NCI-H1694 treated with DMSO at 0.1 percent for 48 hours (cell line): Measurements from ENCODE around the gene TLNRD1.

Source experiments
- DNase-seq: peaks from one replicate; lab custom pipeline; 2025; lab: John Stamatoyannopoulos, UW

TLNRD1 gene

DNA sequence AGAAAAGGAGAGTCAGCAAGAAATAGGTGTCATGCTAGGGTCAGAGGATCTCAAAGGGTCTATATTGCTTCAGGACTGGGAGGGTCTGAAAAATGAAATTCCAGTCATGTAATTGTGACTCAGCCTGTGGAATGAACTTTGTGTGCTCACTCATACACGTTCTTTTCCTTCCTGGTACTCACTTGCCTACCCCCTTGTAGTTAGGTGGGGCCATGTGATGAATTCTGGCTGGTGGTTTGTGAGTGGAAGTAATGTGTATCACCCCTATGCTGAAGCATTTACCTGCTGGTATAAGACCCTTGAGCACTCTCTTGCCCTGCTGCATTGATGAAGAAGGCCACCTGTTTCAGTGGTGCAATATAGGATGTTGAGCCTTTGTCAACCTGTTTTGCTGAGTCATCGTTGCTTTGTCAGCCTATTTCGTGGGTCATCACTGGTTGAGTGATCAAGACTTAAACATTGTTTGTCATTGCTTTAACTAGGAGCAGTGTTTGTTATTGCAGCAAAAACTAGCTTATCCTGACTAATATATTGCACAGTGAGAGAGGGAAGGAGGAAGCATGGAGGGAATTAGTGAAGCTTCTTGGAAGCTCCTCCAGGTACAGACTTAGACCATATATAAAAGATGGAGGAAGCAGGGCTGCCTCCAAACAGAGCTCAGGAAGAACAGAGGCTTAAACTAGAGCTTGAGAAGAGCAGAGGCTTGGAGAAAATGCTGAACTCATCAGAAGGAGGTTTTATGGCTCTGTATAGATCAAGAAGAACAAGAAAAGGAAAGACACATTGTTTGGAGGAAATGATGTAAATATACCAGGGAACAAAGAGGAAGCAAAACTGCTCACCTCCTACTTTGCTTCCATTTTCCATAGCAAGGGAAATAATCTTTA lies 28.9 kb downstream of the TLNRD1 start:
- no peak for DNase-seq

DNA sequence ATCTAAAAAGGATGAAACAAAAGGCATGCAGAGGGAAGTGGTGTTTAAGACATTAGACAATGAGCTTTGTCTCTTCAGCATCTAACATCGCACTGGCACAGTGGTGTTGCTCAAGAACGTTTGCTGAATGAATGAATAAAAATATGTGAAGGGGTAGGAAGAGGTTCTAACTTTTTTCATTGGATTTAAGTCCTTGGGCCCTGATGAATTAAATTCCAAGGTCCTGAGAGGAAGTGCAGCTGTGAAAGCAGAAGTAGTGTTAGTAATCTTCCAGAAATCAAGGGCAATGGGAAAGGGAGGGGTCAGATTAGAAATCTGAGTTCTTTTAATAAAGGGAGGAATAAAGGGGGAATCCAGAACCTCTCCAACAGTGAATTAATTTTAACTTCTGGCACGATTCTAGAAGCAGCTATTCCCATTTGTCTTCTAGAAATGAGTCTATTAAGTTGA lies 29.6 kb downstream of the TLNRD1 start:
- DNase-seq: no peak

DNA sequence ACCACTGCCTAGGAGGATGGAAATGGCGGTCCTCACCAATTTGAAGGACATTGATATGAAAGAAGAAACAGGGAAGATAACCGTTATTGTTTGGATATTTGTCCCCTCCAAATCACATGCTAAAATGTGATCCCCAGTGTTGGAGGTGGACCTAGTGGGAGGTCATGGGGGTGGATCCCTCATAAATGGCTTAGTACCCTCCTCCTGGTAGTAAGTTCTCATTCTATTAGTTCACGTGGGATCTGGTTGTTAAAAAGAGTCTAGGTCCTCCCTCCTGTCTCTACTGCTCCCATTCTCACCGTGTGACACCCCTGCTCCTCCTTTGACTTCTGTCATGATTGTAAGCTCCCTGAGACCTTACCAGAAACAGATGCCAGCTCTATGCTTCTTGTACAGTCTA lies 30.5 kb downstream of the TLNRD1 start:
- DNase-seq: no peak

DNA sequence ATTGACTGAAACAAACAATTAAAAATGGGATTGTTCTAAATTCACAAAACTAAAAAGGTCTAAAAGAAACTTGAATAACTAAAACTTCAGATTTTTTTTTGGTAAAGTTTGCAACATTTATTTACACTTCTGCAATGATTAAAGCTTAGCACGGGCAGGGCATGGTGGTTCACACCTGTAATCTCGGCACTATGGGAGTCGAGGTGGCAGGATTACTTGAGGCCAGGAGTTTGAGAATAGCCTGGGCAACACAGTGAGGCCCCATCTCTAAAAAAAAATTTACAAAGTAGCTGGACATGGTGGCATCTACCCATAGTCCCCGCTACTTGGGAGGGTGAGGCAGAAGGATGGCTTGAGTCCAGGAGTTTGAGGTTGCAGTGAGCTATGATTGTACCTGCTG lies 31.6 kb downstream of the TLNRD1 start:
- DNase-seq: no peak

DNA sequence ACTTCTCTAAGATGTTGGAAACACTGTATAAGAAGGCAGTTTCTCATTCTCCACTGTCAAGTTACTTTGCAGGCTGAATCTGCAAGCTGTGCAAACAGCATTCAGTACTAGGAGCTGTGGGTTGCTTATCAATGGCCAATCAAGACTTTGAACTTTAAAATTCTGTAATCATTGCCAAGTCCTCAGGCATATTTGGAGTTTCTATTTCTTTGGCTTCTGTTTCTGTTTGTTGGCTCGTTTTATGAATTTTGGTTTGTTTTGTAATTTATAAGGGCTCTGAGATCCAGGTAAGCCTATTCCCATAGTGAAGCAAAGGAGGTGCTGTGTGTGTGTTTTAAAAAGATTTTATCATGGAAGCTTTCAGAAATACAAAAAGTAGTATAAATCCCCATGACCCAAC lies 32.1 kb downstream of the TLNRD1 start:
- DNase-seq: no peak

DNA sequence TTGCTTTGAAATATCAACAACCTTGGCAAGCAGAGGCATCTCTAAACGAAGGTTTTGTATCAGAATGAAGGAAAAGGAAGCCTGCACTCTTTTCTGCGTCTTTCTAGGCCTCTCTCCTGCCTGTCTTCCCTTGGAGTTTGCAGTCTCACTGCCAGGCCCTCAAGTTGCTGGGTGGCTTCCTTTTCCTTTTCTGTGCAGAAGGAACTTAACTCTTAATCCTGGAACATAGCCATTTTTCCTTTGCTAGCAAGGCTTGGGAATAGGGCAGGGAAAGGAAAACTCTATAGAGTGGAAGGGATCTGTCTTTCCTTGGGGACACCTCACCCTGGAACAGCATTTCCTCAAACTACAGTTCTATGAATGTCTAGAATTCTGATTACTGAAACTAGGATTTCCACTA lies 32.8 kb downstream of the TLNRD1 start:
- DNase-seq: no peak

DNA sequence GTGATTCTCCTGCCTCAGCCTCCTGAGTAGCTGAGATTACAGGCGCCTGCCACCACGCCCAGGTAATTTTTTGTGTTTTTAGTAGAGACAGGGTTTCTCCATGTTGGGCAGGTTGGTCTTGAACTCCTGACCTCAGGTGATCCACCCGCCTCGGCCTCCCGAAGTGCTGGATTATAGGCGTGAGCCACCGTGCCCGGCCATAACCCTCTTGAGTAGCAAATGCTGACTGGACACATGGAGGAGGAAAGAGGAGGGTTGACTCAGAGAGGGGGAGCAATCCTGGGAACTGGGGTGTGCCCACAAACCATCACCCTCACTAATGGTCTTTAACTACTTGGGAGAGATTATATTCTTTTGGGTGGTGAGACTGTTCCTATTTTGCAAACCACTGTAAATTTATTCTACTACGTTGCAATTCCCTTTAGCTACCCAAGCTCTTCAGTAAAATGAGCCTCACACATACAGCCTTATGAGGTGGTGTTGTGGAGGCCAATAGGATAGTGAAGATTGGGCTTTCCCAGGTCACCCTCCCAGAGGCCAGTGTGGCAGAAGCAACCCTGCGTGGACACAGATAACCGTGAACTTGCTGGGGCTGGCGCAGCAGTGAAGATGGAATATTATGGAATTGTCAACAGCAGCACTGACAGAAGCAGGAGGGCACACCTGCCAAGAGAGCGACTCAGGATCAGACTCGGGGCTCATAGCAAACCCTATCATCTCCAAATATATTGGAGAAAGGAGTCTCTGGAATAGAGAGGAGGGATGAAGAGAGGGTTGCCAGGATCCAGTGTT lies 37.4 kb downstream of the TLNRD1 start:
- DNase-seq: no peak

DNA sequence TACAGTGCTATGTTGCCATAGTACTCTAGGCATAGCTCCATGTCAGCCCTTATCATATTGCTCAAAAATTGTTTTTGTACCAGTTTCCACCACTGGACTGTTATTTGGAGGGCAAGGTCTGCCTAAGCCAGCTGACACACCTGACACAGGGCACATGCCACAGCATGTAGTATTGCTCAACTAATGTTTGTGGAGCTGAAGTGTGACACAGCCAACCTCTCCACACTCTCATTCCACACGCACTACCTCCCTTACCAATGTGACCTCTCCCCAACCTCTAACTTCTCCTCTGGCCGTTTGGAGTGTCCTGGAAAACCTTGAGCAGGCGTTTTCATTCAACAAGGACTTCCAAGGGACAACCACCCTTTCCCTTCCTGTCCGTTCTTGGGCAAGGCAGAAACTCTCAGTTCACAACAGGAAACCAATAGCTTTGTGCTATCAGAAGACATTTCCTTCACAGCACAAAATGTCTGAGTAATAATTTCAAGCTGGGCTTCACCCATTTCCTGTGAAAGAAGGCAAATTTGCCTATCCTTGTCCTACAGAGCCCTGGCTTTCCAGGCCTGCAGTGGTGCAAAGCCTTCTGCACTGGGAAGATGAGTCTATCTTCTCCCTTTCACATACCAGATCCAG lies 38.4 kb downstream of the TLNRD1 start:
- DNase-seq: no peak

DNA sequence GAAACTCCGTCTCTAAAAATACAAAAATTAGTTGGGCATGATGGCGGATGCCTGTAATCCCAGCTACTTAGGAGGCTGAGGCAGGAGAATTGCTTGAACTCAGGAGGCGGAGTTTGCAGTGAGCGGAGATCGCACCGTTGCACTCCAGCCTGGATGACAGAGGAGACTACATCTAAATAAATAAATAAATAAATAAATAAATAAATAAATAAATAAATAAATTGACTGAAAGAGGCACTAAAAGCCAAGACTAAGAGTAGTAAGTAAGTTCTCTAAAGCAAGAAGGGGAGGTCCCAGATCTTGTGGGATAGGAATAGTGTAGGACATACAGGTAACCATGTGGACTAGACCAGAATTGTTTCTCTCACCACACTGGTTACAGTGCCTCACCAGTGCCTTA lies 40.0 kb downstream of the TLNRD1 start:
- DNase-seq: no peak

DNA sequence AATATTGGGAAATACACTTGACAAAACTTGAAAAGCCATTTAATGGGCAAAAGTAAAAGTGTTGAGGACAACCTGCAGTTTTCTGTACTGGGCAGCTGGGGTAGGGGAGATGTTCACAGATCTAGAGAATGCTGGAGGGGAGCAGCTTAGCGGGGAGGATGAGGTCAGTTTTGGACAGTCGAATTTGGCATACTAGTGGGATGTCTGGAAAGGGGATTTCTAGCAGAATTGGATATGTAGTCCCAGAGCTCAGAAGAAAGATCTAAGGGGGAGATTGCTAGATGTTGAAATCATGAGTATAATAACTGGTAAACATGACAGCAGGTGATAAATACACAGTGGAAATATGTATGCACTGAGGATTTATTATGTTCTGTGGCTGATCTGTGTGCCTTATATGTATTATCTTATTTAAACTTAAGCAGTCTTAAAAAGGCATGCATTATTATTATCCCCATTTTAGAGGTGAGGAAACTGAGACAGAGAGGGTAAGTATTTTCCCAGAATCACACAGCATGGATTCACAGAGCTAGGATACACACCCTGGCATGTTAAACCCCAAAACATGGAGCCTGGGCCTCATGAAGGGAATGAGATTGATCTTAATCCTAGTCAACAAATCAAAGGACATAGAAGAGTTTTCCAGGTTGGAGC lies 42.7 kb downstream of the TLNRD1 start:
- DNase-seq: no peak

DNA sequence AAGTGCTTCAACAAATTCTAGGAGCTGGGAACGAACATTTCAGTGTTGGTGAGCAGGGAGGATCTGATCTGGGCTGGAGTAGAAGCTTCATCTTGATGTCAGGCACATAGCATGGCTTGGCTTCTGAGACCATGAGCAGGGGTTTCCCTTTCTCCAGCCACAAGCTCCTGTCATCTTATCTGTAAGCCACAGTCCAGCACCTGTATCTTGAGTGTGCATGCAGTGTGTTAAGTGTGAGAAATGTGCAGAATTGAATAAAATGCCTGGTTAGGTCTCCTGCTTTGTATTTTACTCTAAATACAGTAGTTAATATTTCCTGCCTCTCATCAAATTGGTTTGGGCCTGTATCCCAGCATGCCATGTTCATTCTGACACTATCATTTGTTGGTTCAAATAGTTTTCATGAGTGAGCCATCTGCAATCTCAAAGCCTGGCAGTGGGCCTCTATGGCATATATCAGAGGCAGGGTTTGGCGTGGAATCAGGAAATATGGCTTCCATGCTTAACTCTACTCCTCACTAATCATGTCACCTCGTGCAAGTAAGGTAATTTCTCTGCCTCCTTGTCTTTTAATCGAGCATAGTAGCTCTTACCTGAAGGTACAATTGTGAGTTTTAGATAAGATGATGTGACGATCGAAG lies 43.3 kb downstream of the TLNRD1 start:
- DNase-seq: no peak

DNA sequence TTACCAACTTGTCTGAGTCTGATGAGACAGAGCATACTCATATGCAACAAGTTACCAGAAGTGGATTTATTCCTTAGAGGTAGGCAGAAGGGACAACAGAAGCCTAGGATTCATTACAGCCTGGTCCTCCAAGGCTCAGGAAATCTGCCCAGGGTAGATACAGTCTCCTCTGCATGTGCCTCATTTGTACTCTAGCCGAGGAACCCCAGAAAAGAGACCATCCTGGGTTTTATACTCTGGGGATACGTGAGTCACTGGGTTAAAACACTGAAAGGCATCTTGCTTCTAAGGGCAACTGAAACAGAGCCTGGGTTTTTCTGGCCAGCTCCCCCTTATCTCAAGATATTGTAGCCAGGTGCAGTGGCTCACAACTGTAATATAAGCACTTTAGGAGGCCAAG lies 45.6 kb downstream of the TLNRD1 start:
- no peak for DNase-seq

DNA sequence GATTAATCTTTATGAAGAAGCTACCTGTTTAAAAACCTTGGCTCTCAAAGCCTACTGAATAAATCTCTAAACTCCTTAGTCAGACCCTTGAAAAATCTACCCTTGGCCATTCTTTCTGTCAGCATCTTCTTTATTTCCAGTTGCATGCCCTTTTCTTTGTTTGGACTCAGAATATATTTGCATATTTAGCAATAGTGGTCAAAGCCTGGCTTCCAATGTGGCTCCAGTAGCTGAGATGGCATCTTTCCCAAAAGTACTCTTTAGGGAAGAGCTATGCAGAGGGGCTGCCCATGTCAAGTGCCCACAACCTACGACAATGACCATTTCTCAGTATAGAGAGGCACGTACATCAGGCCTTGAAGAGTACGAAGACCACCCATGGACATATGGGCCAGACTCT lies 47.2 kb downstream of the TLNRD1 start:
- no peak for DNase-seq

DNA sequence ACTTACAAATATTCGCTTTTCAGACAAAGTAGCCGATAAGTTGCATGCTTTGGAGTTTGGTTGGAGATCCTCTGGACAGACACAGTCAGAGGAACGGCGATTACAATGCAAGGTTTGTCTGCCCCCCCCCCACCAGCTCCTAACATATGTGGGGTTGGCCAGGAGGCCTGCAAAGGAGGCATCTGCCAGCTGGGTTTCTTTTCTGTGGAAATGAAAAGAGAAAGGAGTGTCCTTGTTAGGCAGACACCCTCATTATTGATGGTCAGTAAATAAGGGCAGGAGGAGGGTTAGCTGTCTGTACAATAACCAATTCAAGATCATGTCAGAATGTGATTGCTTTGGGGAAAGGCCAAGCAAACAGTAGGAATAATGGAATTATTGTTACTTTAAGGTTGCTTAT lies 49.1 kb downstream of the TLNRD1 start:
- no peak for DNase-seq

DNA sequence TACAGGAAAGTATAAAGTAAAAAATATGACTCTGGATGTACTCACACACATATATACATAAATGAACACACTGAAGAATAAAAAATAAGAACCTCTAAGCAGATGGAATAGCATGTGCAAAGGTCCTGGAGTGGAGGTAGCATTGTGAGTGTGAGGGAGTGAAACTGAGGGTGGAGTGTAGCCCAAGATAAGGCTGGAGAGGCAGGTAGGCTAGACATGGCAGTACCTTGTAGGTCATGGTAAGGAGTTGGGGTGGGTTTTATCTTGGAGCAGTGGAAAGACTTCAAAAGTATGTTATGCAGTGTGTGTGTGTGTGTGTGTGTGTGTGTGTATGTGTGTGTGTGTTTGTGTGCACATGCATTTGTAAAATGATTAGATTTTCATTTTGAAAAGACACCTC lies 49.5 kb downstream of the TLNRD1 start:
- DNase-seq: no peak

DNA sequence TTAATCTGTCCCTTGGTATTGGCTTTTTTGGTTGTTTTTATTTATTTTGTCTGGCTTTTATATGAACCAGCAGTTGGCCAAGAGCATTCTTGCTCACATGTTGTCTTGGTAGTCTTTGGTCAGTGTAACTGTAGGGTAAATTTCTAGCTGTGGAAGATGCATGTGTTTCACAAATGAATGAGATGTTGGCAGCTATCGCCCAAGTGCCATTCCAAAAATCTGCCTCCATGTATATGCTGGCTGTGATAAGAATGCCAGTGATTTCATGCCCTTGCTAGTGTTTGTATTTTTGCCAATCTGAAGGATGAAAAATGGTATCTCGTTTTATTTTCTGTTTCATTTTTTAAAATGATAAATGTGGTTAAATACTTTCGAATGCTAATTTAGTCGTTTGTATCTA lies 50.1 kb downstream of the TLNRD1 start:
- DNase-seq: no peak

DNA sequence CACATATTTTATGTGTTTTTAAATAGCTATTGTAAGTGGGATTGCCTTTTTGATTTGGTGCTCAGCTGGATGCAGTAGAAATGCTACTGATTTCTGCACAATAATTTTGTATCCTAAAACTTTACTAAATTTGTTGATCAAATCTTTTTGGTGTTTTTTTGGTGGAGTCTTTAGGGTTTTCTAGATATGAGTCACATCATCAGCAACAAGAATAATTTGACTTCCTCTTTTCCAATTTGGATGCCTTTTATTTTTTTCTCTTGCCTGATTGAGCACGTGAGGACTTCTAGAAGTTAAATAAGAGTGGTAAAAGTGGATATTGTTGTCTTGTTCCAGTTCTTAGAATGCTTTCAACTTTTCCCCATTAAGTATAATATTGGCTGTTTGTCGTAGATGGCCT lies 51.3 kb downstream of the TLNRD1 start:
- DNase-seq: no peak

DNA sequence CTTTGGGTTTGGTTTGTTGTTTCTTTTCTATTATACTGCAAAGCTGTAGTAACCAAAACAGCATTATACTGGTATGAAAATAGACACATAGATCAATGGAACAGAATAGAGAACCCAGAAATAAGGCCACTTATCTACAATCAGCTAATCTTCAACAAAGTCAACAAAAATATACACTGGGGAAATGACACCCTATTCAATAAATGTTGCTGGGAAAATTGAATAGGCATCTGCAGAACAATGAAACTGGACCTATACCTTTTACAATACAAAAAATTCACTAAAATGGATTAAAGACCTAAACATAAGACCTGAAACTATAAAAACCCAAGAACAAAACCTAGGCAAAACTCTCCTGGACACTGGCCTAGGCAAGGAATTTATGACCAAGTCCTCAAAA lies 52.9 kb downstream of the TLNRD1 start:
- no peak for DNase-seq

DNA sequence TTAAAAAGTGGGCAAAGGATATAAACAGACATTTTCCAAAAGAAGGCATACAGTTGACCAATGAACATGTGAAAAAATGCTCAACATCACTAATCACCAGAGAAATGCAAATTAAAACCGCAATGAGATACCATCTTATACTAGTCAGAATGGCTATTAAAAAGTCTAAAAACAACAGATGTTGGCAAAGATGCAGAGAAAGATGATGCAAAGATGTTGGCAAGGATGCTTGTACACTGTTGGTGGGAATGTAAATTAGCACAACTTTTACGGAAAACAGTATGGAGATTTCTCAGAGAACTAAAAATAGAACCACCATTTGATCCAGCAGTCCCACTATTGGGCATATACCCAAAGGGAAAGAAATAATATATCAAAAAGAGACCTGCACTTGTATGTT lies 53.5 kb downstream of the TLNRD1 start:
- no peak for DNase-seq
